ENCODE data around the gene ABCB8. TPM values are rescaled to one million over a fixed set of nuclear protein-coding genes. Genes with fewer than 3 reads are reported as not detected.

Gene ABCB8
- total and polyA plus RNA-seq, 2 of the 4 experiments (the other 2 are of a cell fraction) = 16.3 to 26.8 TPM

GRCh38 chr7:151085691-151086620 lies 57.7 kb downstream of the ABCB8 start, which contains the start of gene AGAP3:
AGAP3 (plus strand) TSS chr7:151086475; CDS start chr7:151086742, 267 bp downstream.
- Histone ChIP-seq H2BK120ac (ENCODE audit: low read depth, low read length) (peak within 1 kb of the TSS; percentile 22), H3K56ac (ENCODE audit: extremely low read depth, insufficient read depth, low read length) (peak within 1 kb of the TSS; percentile 36), H4K8ac (ENCODE audit: low read depth in 2 of 2, low read length in 2 of 2) (peak within 1 kb of the TSS; percentile 87 to 97), H3K4ac (ENCODE audit: low read depth, low read length) (peak within 1 kb of the TSS; percentile 81), H4K91ac (ENCODE audit: insufficient read depth, low read depth, low read length) (peak within 1 kb of the TSS; percentile 85), H3K4me1 (ENCODE audit: control insufficient read depth, insufficient read depth, low read length) (peaks cover 35% of the 10 kb centered on the region), H2BK15ac (ENCODE audit: low read depth, low read length) (peak within 1 kb of the TSS; percentile 65; the same call in 1 of the 3 replicates), H2AK9ac (replicated peaks; ENCODE audit: low read depth, low read length, poor library complexity) (peak within 1 kb of the TSS; percentile 76), H3K14ac (replicated peaks; ENCODE audit: low read depth, low read length) (peak within 1 kb of the TSS; percentile 68), H3K4me2 (ENCODE audit: low read depth, low read length) (peak within 1 kb of the TSS; percentile 86), H3K27me3 (ENCODE audit: control insufficient read depth, insufficient read depth, low read length) (no peaks in the 10 kb centered on the region), H3K27ac (ENCODE audit: insufficient read depth, low read length) (peak within 1 kb of the TSS; percentile 98), H2BK20ac (ENCODE audit: low read depth, low read length) (no peak within 1 kb of the TSS), H2AK5ac (ENCODE audit: low read depth, low read length) (peak within 1 kb of the TSS; percentile 74), H3K9me3 (ENCODE audit: control insufficient read depth, insufficient read depth, low read length) (no peaks in the 10 kb centered on the region), H3K9me1 (ENCODE audit: insufficient read depth, low read length) (peaks cover 8% of the 10 kb centered on the region), H2BK5ac (ENCODE audit: low read depth, low read length, poor library complexity, severe bottlenecking) (peak within 1 kb of the TSS; percentile 64), H4K20me1 (ENCODE audit: insufficient read depth, low read length) (peaks cover 34% of the 10 kb centered on the region), H4K5ac (ENCODE audit: low read depth, low read length) (peak within 1 kb of the TSS; percentile 90), H3K23ac (ENCODE audit: low read depth, low read length) (peak within 1 kb of the TSS; percentile 64), H3K4me3 (ENCODE audit: insufficient read depth, low read depth, low read length) (peak within 1 kb of the TSS; percentile 86), H3K36me3 (ENCODE audit: control insufficient read depth, insufficient read depth, low read length) (no peaks in the 10 kb centered on the region), H3K9ac (ENCODE audit: low read depth, low read length) (peak within 1 kb of the TSS; percentile 92), H3K18ac (ENCODE audit: low read depth, low read length) (peak within 1 kb of the TSS; percentile 63; the same call in 1 of the 2 replicates), H3K79me1 (ENCODE audit: low read depth in 1 of 2, low read length in 2 of 2) (peaks cover 10 to 45% of the 10 kb centered on the region in 2 experiments; a peak in 3 of 4 replicates), H2AFZ (replicated peaks; ENCODE audit: low read length, poor library complexity) (peak within 1 kb of the TSS; percentile 90)
- dilution Hi-C loops (cut with HindIII; ENCODE audit: low sequenced_read_pairs, unreplicated experiment) (no loop called here), in situ Hi-C loops (cut with MboI; ENCODE audit: low sequenced_read_pairs) (no loop called here), intact Hi-C loops (cut with micrococcal nuclease) (loop anchor here (2.0 kb wide), 1 partner anchor 57 kb away; the partner anchor contains the start of gene ABCB8)
- POLR2A ChIA-PET (ENCODE audit: unreplicated experiment) = no interaction called here
- TF ChIP-seq MAZ (IDR thresholded peaks at IDR 0.05; ENCODE audit: borderline replicate concordance, low read depth, low read length) (peak; percentile 91; the same call in 1 of the 2 replicates), RAD21 (IDR thresholded peaks at IDR 0.05; ENCODE audit: low read length) (no peak), BHLHE40 (IDR thresholded peaks at IDR 0.05; ENCODE audit: low read depth, low read length) (0 out of 2 replicates have a peak, but pooled peaks have one; percentile 25), MXI1 (IDR thresholded peaks at IDR 0.05; ENCODE audit: borderline replicate concordance, low read depth, low read length) (peak; percentile 67; the same call in 1 of the 2 replicates), USF2 (IDR thresholded peaks at IDR 0.05; ENCODE audit: low read depth, low read length) (peak; percentile 63; the same call in 1 of the 2 replicates), ELK1 (IDR thresholded peaks at IDR 0.05; ENCODE audit: borderline replicate concordance, low read depth, low read length) (no peak), NFE2L2 (IDR thresholded peaks at IDR 0.05; ENCODE audit: low read depth, low read length) (no peak), FOS (IDR thresholded peaks at IDR 0.05; ENCODE audit: low read depth, low read length) (no peak), POLR2A (IDR thresholded peaks at IDR 0.05; ENCODE audit: low read depth, low read length) (peak; percentile 61)
- DNase-seq (peak; percentile 70), ATAC-seq (ENCODE audit: low read depth) (peak; percentile 60)
- CTCF ChIA-PET = interaction anchor here (1.3 kb wide), 1 partner anchor 25 kb away, joined by 7 read pairs; no protein-coding TSS in a partner anchor
- BruUV-seq (replicated peaks) = no TSS peak
- 2% methylated on average over 10 of the region's 84 CpGs; no CpG with 5 or more reads in 1 of the 2 experiments for WGBS, 2 experiments (ENCODE audit: extremely low coverage in 2 of 2, insufficient read length in 1 of 2)
